ENCODE measurements around the gene ROBO1.
A peak's percentile ranks its signal among the peaks of the same experiment; 100 is the strongest.

Gene ROBO1

GRCh38 chr3:79002465-79003372 lies 765.1 kb downstream of the ROBO1 start:
- DNase-seq, result no peak

- DNase-seq, result no peak
These were observed 766.5 kb downstream of the ROBO1 start for GRCh38 chr3:79001255-79001654.

- DNase-seq, result no peak
These were observed 768.7 kb downstream of the ROBO1 start for GRCh38 chr3:78999139-78999538.

GRCh38 chr3:78995087-78995486 lies 772.7 kb downstream of the ROBO1 start:
- DNase-seq, result no peak

GRCh38 chr3:78994174-78995027 lies 773.4 kb downstream of the ROBO1 start:
- no peak for DNase-seq

GRCh38 chr3:78993375-78993774 lies 774.4 kb downstream of the ROBO1 start:
- DNase-seq, result no peak

GRCh38 chr3:78992830-78993229 lies 775.0 kb downstream of the ROBO1 start:
- DNase-seq, result no peak

- DNase-seq, result no peak
These were observed 775.4 kb downstream of the ROBO1 start for GRCh38 chr3:78992400-78992799.

GRCh38 chr3:78991656-78992055 lies 776.1 kb downstream of the ROBO1 start:
- DNase-seq, result no peak

GRCh38 chr3:78990156-78990555 lies 777.6 kb downstream of the ROBO1 start:
- DNase-seq, result no peak

GRCh38 chr3:78988324-78988723 lies 779.5 kb downstream of the ROBO1 start:
- DNase-seq, result peak in 1 of 2 experiments; percentile 2

GRCh38 chr3:78986416-78987101 lies 781.2 kb downstream of the ROBO1 start:
- no peak for DNase-seq

- no peak for DNase-seq
These were observed 781.8 kb downstream of the ROBO1 start for GRCh38 chr3:78985981-78986380.

GRCh38 chr3:78979028-78979427 lies 788.8 kb downstream of the ROBO1 start:
- DNase-seq, result no peak

- DNase-seq, result peak in 1 of 2 experiments; percentile 2
These were observed 789.8 kb downstream of the ROBO1 start for GRCh38 chr3:78978037-78978436.

- DNase-seq, result no peak
These were observed 790.7 kb downstream of the ROBO1 start for GRCh38 chr3:78977073-78977472.

GRCh38 chr3:78976200-78976599 lies 791.6 kb downstream of the ROBO1 start:
- DNase-seq, result no peak

- DNase-seq, result no peak
These were observed 793.5 kb downstream of the ROBO1 start for GRCh38 chr3:78974181-78974790.

- DNase-seq, result no peak
These were observed 795.0 kb downstream of the ROBO1 start for GRCh38 chr3:78972617-78973301.

GRCh38 chr3:78970656-78971055 lies 797.1 kb downstream of the ROBO1 start:
- no peak for DNase-seq

- no peak for DNase-seq
These were observed 798.3 kb downstream of the ROBO1 start for GRCh38 chr3:78969483-78969882.

GRCh38 chr3:78967061-78967460 lies 800.7 kb downstream of the ROBO1 start:
- DNase-seq, result no peak

Measured in SW 1271 (cell line).